Inferior parietal cortex (tissue), 1 donor: ENCODE results near the gene ZNF429.
A peak's percentile ranks its signal among the peaks of the same experiment; 100 is the strongest.
"Not testable (repeated sequence)": the region's sequence is repeated elsewhere in the genome, so short reads cannot be mapped to it uniquely, and the experiment has no call there.

Source experiments
- DNase-seq: peaks from one replicate; pipeline ENCODE4 v3.0.0-alpha.2; 2016; ENCODE audit errors: extremely low spot score

The ZNF429 gene

DNA sequence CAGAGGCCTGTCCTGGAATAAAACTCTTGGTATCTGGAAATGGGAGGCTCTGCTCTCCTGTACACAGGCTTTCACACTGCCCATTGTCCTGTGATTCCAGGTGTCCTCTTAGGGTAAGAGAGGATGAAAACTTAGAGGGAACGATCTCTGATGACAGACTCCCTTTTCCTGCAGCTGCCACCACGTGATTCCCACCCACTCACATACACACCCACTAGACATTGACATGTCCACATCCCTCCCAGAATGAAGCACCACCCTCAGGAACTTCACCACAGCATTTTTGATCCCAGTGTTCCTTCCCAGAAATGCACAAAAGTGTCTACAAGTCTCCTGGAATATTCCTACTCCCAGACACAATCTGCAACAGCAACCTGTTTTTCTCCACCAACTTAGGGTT is 8.2 kb downstream of the ZNF429 start:
- no peak for DNase-seq

DNA sequence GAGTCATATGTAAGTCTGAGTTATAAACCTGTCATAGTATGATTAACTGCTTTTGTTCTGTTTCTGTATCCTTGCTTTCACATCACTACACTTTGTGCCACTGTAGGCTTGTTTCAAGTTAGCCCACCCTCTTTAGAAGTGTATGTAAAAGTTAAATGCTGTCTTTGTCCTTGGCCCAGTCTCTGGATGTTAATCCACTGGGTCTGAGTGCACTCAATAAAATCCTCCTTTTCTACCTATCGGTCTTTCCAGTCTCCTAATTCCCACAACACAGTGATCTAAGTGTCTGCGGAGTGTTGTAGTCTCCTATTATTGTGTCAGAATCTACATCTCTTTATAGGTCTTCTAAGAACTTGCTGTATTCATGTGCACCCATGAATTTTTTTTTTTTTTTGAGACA is 14.1 kb downstream of the ZNF429 start:
- no peak for DNase-seq

DNA sequence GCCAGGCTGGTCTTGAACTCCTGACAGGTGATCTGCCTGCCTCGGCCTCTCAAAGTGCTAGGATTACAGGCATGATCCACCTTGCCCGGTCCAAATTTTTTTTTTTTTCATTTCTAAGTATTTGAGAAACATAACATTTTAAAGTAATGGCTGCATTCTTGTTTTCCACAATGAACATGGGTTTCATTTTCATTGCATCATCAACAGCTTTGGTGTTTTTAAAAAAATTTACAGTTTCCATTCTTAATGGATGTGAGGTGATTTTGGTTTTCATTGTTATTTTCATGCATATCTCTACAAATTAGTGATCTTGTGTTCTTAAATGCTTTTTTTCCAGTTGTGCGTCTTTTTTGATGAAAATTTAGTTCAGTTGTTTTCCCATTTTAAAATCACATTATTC is 27.5 kb downstream of the ZNF429 start:
- no peak for DNase-seq

DNA sequence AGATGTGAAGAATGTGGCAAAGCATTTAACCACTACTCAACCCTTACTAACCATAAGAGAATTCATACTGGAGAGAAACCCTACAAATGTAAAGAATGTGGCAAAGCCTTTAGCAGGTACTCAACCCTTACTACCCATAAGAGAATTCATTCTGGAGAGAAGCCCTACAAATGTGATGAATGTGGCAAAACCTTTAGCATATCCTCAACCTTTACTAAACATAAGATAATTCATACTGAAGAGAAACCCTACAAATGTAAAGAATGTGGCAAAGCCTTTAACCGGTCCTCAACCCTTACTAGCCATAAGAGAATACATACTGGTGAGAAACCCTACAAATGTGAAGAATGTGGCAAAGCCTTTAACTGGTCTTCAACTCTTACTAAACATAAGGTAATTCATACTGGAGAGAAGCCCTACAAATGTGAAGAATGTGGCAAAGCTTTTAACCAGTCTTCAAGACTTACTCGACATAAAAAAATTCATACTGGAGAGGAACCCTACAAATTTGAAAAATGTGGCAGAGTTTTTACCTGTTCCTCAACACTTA is 31.4 kb downstream of the ZNF429 start:
- not testable (repeated sequence) for DNase-seq

DNA sequence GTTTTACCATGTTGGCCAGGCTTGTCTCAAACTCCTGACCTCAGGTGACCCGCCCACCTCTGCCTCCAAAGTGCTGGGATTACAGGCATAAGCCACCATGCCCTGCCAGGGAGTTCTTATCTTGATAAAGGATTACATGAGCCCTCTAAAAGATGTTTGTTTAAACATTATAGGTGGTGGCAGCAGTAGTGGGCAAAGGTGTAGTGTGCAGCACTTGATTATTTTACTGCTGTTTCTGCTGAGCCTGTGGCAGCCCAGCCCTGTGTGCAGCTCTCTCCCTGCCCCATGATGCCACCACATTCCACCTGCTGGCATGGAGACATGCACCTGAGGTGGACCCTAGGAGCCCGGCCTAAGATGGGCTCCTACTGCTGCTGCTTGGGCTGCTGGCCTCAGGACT is 54.0 kb downstream of the ZNF429 start:
- DNase-seq = no peak

DNA sequence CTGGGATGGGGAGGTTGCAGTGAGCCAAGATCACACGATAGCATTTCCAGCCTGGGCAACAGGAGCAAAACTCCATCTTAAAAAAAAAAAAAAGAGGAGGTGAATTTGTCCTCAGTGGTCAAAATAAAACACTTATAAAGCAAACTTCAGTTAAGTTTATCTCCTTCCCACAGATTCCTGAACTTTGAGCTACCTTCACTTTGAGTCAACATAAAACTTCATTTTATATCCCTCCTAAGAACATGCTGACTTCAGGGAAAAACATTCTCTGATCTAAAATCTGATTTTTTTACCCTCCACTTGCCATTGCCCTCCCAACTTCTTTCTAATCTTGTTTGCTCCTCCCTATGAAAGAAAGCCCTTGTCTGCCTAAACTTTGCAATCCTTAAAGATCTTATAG is 59.0 kb downstream of the ZNF429 start:
- no peak for DNase-seq

DNA sequence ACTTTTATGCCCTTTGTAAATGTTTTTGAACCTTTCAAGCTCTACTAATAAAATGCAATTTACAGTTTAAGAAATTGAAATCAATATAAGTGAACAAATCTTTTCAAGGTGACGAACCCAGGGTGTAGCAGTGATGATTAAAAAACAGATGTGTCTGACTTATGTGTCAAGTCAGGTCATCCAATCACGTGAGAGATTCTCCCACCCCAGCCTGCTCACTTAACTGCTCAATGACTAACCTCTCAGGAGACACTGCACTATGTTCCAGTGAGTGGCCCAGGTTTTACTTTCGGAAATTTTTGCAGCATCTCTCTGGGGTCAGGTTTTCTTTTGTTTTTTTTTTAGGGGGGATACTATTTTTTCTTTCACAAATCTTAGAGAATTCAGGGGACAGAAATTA is 60.7 kb downstream of the ZNF429 start:
- DNase-seq = no peak

DNA sequence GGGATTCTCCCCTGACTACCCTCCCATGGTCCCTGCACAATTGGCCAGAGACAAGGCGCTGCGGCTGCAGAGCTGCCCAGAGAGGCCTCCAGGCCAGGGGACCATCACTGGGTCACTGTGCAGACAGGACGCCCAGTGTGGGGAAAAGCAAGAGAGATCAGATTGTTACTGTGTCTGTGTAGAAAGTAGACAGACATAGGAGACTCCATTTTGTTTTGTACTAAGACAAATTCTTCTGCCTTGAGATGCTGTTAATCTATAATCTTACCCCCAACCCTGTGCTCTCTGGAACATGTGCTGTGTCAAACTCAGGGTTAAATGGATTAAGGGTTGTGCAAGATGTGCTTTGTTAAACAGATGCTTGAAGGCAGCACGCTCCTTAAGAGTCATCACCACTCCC is 62.4 kb downstream of the ZNF429 start:
- DNase-seq = not testable (repeated sequence)

DNA sequence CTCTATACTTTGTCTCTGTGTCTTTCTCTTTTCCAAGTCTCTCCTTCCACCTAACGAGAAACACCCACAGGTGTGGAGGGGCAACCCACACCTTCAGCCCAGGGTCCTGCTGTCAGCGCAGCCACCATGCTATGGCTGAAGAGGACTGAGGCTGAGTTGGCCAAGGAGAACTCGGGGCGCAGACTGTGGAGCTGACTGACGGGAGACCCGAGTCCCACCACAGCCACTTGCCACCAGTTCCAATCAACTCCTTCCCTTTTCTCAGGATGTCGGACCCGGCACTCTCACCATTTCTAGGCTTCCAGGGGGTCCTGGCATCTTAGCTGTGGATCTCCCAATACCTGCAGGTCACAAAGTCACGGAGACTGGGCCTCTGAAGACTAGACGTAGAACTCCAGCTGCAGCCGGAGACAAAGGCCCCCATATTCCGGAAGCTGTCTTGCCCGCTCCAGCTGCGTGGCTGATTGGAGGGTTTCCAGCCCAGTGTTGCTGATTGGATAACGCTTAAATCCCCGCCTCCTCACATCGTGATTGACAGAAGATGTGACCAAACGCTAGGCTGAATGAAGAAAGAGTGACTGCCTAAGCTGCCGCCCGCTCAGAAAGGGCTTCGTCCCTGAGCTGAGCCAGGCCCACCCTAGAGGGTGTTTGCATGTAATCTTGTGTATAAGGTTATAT is 63.6 kb downstream of the ZNF429 start:
- DNase-seq = peak; percentile 95

DNA sequence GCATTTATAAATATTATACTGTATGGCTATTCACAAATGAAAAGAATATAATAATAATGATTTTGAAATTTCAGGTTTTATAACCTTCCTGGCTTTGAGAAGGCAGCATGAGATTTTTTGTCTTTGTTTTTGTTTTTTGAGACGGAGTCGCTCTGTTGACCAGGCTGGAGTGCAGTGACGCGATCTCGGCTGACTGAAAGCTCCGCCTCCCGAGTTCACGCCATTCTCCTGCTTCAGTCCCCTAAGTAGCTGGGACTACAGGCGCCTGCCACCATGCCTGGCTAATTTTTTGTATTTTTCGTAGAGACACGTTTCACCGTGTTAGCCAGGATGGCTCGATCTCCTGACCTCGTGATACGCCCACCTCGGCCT is 64.1 kb downstream of the ZNF429 start:
- DNase-seq = no peak

DNA sequence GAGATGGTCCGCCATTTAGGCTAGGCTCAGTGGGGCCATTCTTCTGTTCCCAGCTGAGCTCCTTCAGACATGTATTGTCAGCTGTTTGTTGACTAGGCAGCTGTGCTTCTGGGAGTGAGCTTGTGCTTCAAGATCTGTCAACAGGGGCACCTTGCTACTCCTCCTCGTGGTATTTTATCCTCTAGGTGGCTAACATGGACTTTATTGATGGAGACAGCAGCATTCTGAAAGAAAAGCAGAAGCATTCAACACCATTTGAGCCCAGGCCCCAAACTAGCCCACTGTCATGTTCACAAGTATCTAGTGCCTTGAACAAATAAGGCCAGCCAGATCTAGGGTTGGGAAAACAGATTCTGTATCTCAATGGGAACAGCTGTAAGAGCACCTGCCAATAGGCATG is 65.9 kb downstream of the ZNF429 start:
- DNase-seq = no peak

DNA sequence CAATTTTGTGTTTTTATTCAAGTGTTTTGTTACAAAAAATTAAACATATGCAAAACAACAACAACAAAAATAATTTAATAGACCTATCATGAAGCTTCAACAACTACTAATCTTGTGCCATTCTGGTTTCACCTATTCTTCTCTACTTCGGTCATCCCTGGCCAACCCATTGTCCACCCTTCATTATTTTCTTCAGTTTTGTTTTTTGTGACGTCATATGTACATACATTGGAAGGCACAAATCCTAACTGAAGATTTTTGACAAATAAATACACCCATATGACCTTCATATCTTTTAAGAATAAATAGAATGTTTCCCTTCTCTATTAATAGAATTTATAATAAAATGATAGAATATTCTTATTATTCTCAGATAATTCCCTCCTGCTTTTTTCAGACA is 69.2 kb downstream of the ZNF429 start:
- no peak for DNase-seq

DNA sequence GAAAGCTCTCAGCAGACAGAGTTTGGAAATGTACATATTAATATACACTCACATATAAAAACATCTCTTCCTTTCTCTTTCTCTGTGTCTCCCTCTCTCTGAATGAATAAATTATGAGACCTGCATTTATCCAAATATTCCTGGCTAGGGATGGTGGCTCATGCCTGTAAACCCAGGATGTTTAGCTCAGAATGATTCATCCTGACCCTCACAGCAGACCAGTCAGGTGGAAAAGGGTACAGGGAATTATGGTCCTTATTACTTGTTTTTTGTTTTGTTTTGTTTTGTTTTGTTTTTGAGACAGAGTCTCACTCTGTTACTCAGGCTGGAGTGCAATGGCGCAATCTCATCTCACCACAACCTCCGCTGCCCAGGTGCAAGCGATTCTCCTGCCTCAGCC is 71.1 kb downstream of the ZNF429 start:
- no peak for DNase-seq

DNA sequence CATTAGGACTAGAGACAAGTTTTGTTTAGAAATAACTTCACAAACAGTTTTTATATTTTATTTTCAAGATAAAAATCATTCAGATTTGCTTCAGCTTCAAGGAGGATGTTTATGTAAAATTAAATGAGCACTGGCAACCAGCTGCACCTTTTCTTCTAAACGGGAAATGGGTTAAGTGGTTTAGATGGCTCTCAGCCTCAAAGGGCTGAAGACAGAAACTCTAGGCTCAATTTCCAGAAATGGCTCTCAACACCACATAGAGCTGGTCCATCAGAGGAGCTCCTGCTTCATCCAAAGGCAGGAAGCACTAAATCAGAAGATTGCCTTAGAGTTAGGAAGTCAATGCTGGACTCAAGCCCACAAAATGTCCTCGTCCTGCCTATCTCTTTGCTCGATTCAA is 74.7 kb downstream of the ZNF429 start:
- no peak for DNase-seq

DNA sequence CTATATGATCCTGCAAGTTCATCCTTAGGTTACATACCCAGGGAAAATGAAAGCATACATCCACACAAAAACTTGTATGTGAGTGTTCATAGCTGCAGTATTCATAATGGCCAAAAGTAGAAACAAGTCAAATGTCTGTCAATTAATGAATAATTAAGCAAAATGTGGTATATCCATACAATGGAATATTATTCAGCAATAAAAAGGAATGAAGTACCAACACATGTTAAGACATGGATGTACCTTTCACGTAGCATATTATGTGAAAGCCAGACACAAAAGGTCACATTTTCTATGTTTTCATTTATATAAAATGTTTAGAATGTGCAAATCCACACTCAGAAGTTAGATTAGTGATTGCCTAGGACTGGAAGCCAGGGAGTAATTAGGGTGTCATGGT is 75.4 kb downstream of the ZNF429 start:
- DNase-seq = no peak

DNA sequence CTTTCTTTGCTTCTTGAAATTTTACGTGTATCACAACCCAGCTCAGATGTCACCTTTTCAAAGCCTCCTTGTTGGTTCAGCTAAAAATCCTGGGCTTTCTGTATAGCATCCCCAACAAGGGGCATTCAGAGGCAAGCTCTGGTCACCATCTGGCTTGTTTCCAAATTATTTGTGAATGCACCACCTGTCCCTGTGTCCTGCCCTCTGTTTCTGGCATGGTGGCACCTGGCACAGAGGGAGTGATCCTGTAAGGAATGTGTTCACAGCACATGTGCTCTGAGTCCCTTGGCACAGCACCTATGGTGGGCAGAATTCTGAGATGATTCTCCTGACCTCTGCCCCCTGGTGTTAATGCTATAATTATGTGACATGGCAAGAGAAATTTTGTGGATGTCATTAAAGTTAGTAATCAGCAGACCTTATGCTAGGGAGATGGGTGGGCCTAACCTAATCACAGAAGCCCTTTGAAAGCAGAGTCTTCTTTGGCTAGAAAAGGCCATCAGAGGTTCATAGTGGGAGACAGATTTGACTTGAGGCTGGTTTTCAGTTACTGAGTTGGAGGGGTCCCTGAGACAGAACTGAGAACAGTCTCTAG is 76.3 kb downstream of the ZNF429 start:
- DNase-seq = no peak

DNA sequence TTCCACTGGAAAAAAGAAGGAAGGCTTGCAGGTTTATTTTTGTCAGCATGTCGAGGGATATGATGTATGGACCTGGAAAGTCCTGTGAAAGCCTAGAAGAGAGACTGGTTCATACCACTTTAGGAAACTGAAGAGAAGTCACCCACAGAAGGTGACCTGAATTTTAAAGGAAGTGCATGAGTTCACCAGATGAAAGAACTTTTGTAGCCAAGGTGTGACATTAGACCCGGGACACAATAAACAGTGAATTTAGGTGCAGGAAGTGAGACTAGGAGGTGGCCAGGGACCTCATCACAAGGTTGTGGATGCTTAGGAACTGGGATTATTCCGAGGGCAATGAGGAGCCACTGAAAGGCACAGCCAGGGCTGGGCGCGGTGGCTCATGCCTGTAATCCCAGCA is 79.1 kb downstream of the ZNF429 start:
- DNase-seq = no peak

DNA sequence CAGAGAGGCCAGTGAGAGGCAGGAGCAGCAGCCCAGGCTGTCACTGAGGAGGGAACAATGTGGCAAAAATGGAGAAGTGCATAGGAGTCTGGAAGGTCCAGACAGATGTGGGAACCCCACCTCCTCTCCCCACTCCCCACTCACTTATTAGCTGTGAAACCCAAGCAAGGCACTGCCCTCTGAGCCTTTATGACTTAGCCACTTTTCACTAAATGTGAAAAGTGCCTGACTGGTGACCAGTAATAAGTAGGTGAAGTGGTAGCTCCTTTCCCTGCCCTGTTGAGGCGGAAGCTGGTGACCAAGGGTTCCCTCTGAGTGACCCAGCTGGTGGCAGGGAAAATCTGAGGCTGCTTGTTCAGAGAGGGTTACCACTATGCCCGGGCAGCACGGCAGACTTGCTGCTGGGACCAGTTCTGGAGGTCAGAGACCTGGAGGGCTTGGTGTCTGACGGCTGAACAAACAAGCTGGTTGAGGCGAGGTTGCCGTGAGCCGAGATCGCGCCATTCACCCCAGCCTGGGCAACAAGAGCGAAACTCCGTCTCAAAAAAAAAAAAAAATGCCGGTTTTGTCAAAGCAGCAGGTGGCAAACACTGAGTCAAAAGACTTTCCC is 80.0 kb downstream of the ZNF429 start:
- DNase-seq = no peak

DNA sequence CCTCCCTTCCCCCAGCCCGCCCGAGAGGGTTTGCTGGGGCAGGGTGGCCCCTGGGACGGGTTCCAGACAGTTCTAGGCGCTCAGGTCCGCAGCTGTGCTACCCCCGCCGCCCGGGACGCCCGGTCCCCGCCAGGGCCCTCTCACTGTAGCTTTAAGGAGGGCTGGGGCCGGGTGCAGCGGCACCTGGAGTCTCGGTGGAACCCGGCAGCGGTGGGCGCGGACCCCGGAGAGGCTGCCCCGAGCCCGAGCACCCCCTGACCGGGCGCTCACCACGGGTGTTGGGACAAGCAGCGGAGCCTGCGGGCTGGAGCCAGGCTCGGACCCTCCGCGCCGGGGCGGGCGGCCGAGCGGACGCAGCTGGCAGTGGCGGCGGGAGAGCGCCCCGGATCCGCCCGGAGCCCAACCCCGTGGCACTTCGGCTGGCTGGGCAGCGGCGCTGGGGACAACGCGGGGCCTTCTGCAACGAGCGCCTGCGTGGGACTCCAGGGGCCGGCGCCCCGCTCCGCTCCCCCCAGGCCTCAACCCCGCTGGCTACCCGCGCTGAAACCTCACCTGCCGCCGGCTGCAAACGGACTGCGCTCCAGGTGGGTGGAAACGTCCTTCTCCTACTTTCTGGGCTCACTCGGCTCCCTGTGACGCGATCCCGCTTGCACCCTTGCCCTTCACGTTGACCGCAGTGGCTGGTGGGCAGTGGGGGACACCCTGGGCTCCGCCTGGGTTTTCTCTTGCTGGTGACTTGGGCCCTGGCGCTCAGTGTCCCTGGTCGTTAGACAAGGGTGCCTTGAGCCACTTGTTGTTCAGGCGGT is 81.1 kb downstream of the ZNF429 start:
- no peak for DNase-seq

DNA sequence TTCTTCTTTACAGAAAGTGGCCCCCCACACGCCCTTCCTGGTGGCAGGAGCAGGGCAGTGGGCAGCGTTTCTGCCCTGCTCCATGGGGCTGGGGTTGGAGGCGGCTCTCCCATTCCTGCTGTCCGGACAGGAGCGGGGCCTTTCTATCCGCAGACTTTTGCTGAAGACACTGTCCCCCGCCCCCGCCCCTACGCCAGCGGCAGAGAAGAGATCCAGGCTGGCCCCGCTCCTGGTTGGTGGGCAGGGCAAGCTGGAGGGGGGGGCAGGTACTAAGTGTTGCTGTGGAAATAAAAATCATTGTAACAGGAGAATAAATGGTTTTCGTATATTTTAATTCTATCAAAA is 81.7 kb downstream of the ZNF429 start:
- DNase-seq = no peak

DNA sequence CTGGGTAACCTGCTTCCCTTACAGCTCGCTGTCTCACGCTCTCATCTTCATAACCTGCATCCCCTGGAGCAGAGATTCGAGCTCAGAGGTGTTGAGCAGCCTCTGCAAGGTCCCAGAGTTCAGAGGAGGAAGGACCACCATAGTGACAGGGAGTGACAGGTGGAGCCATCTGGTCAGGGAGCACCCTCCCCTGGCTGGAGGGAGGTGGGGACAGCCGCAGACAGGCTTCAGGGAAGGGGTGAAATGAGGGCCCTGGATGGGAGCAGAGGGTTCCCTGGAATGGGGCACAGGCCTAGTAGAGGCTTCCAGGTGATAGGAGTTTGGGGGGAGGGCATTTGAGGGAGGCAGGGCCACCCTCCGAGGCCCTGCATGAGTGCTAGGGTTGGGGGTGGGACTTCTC is 82.1 kb downstream of the ZNF429 start:
- DNase-seq = no peak

DNA sequence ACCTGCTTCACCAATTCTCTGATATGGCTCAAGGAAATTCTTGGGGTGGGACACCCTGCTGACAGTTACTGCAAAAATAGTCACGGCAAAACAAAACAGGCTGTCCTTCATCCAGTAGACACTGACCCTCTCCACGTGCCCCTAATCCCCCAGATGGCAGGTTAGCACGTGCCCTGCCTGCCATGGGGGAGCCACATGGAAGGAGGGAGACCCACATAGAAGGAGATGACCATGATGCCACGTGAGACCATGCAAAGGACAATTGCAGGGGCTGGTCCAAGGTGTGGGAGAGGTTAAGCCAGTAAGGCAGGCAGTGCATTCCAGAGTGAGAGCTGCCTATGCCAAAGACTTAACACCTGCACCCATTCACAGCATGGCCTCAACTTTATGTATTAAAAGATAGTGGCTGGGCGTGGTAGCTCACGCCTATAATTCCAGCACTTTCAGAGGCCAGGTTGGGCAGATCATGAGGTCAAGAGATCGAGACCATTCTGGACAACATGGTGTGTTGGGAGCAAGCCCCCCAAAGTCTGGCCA is 82.7 kb downstream of the ZNF429 start:
- DNase-seq = no peak
